ENCODE measurements around the gene ELFN2.

Gene ELFN2

GRCh38 chr22:37393746-37394145 is 33.5 kb downstream of the ELFN2 start:
- no peak overlapping the region for H2AFZ ChIP-seq (ENCODE audit: low read length)
- no peaks in the 10 kb centered on the region for H3F3A ChIP-seq (ENCODE audit: insufficient read depth, low read length)
- H3K9me2 ChIP-seq (replicated peaks; ENCODE audit: insufficient read depth, low read length) = no peaks in the 10 kb centered on the region
- no peak overlapping the region for H3K9ac ChIP-seq (ENCODE audit: low read length)
- no peak overlapping the region for H3K4me3 ChIP-seq (ENCODE audit: low read length)
- no peaks in the 10 kb centered on the region for H3K9me3 ChIP-seq (replicated peaks; ENCODE audit: insufficient read depth, low read length)
- no peaks in the 10 kb centered on the region for H3K4me1 ChIP-seq (ENCODE audit: low read length)
- DNase-seq = no peak
- no peak overlapping the region for H3K4me2 ChIP-seq (ENCODE audit: low read depth, low read length)
- H3K27me3 ChIP-seq (replicated peaks; ENCODE audit: insufficient read depth, low read length) = peaks cover 83% of the 10 kb centered on the region
- H3K36me3 ChIP-seq (replicated peaks; ENCODE audit: insufficient read depth, low read length) = no peaks in the 10 kb centered on the region
- TF ChIP-seq EZH2 (optimal IDR thresholded peaks at IDR 0.05; ENCODE audit: low read depth, low read length) (no peak), EZH2phosphoT487 (IDR thresholded peaks at IDR 0.05; ENCODE audit: low read length) (no peak), CTCF (IDR thresholded peaks at IDR 0.05; ENCODE audit: low read length) (no peak)
- no peaks in the 10 kb centered on the region for H3K79me2 ChIP-seq (ENCODE audit: low read length)
- no peaks in the 10 kb centered on the region for H4K20me1 ChIP-seq (ENCODE audit: insufficient read depth, low read length)
- no peak overlapping the region for H3K27ac ChIP-seq (ENCODE audit: low read length)

- DNase-seq = no peak
- H4K20me1 ChIP-seq (ENCODE audit: insufficient read depth, low read length) = no peaks in the 10 kb centered on the region
- TF ChIP-seq CTCF (IDR thresholded peaks at IDR 0.05; ENCODE audit: low read length) (no peak), EZH2phosphoT487 (IDR thresholded peaks at IDR 0.05; ENCODE audit: low read length) (no peak), EZH2 (optimal IDR thresholded peaks at IDR 0.05; ENCODE audit: low read depth, low read length) (no peak)
- no peaks in the 10 kb centered on the region for H3K9me2 ChIP-seq (replicated peaks; ENCODE audit: insufficient read depth, low read length)
- H3K9ac ChIP-seq (ENCODE audit: low read length) = no peak overlapping the region
- no peaks in the 10 kb centered on the region for H3F3A ChIP-seq (ENCODE audit: insufficient read depth, low read length)
- no peak overlapping the region for H3K27ac ChIP-seq (ENCODE audit: low read length)
- H3K4me2 ChIP-seq (ENCODE audit: low read depth, low read length) = no peak overlapping the region
- H2AFZ ChIP-seq (ENCODE audit: low read length) = no peak overlapping the region
- H3K27me3 ChIP-seq (replicated peaks; ENCODE audit: insufficient read depth, low read length) = peaks cover 83% of the 10 kb centered on the region
- H3K79me2 ChIP-seq (ENCODE audit: low read length) = no peaks in the 10 kb centered on the region
- H3K4me1 ChIP-seq (ENCODE audit: low read length) = no peaks in the 10 kb centered on the region
- H3K9me3 ChIP-seq (replicated peaks; ENCODE audit: insufficient read depth, low read length) = no peaks in the 10 kb centered on the region
- H3K36me3 ChIP-seq (replicated peaks; ENCODE audit: insufficient read depth, low read length) = no peaks in the 10 kb centered on the region
- no peak overlapping the region for H3K4me3 ChIP-seq (ENCODE audit: low read length)
Observed at GRCh38 chr22:37392721-37393328, 34.5 kb downstream of the ELFN2 start.

GRCh38 chr22:37391702-37392101 is 35.6 kb downstream of the ELFN2 start:
- H3K9me3 ChIP-seq (replicated peaks; ENCODE audit: insufficient read depth, low read length) = no peaks in the 10 kb centered on the region

More at GRCh38 chr22:37391702-37392101, 35.6 kb downstream of the ELFN2 start:
- Histone ChIP-seq H3K27ac (ENCODE audit: low read length) (no peak overlapping the region), H3K9me2 (replicated peaks; ENCODE audit: insufficient read depth, low read length) (no peaks in the 10 kb centered on the region), H3K27me3 (replicated peaks; ENCODE audit: insufficient read depth, low read length) (peaks cover 83% of the 10 kb centered on the region), H4K20me1 (ENCODE audit: insufficient read depth, low read length) (no peaks in the 10 kb centered on the region), H3F3A (ENCODE audit: insufficient read depth, low read length) (no peaks in the 10 kb centered on the region), H2AFZ (ENCODE audit: low read length) (no peak overlapping the region), H3K4me3 (ENCODE audit: low read length) (no peak overlapping the region), H3K36me3 (replicated peaks; ENCODE audit: insufficient read depth, low read length) (no peaks in the 10 kb centered on the region), H3K4me2 (ENCODE audit: low read depth, low read length) (no peak overlapping the region), H3K4me1 (ENCODE audit: low read length) (no peaks in the 10 kb centered on the region), H3K9ac (ENCODE audit: low read length) (no peak overlapping the region), H3K79me2 (ENCODE audit: low read length) (no peaks in the 10 kb centered on the region)
- TF ChIP-seq EZH2phosphoT487 (IDR thresholded peaks at IDR 0.05; ENCODE audit: low read length) (no peak), EZH2 (optimal IDR thresholded peaks at IDR 0.05; ENCODE audit: low read depth, low read length) (no peak), CTCF (IDR thresholded peaks at IDR 0.05; ENCODE audit: low read length) (no peak)
- no peak for DNase-seq

Measured in MM.1S (cell line).